Adrenal gland (tissue), 12 donors: ENCODE data around the gene ZXDC. TPM values are rescaled to one million over a fixed set of nuclear protein-coding genes. Genes with fewer than 3 reads are reported as not detected.

Source experiments
- DNase-seq, 7 donors: peaks; one replicate each; pipeline ENCODE4 v3.0.0-alpha.2; 2019 to 2020
- H3K27ac ChIP-seq, 5 donors: fragments of 200-600 bp; sonication (generic) in 4 of 5; 1 replicate in 3 of 5; 2 replicates in 2 of 5; pipeline versions ENCODE4 v1.5.1 to v1.8.0; 2016 to 2020; ENCODE audit warnings: mild to moderate bottlenecking in 1 of 5
- H3K27me3 ChIP-seq: fragments of 200-600 bp; 2 replicates; pipeline ENCODE4 v1.8.0; 2021
- H3K36me3 ChIP-seq, 2 donors: fragments of 200-600 bp; replicated peaks in 1 of 2; 1 replicate in 1 of 2; 2 replicates in 1 of 2; pipeline versions ENCODE4 v1.5.1 to v1.8.0; 2018 to 2022
- H3K4me1 ChIP-seq, 2 donors: fragments of 200-600 bp; replicated peaks in 1 of 2; 1 replicate in 1 of 2; 2 replicates in 1 of 2; pipeline versions ENCODE4 v1.5.1 to v1.8.0; 2018 to 2021
- H3K4me3 ChIP-seq, 4 donors: fragments of 200-600 bp; sonication (generic) in 3 of 4; one replicate each; pipeline ENCODE4 v1.5.1; 2016 to 2018
- H3K9me3 ChIP-seq, 3 donors: fragments of 200-600 bp; sonication (generic) in 1 of 3; replicated peaks in 1 of 3; 1 replicate in 2 of 3; 2 replicates in 1 of 3; pipeline versions ENCODE4 v1.5.1 to v1.8.0; 2016 to 2021
- CTCF ChIP-seq, 6 experiments: fragments of 450-650 bp in 4 of 6; fragments of 200-600 bp in 2 of 6; sonication (generic) in 1 of 6; IDR thresholded peaks; 1 replicate in 5 of 6; 2 replicates in 1 of 6; pipeline versions ENCODE4 v1.5.1 to v1.8.0; 2016 to 2021; ENCODE audit warnings: antibody characterized with exemption in 6 of 6, mild to moderate bottlenecking in 2 of 6, moderate library complexity in 1 of 6
- POLR2A ChIP-seq, 2 donors: fragments of 450-650 bp; IDR thresholded peaks; one replicate each; pipeline ENCODE4 v1.6.1; 2017; ENCODE audit warnings: antibody characterized with exemption in 2 of 2, mild to moderate bottlenecking in 2 of 2, moderate library complexity in 1 of 2
- WGBS, 4 donors: extraction: QIAGEN DNeasy Blood & Tissue Kit in 2 of 4; methylation state at CpG; one replicate each; pipeline versions ENCODE4 v1.1.5 to v1.1.7; 2013 to 2017; 5-methylcytosine and 5-hydroxymethylcytosine counted together
- intact Hi-C, 2 donors: fragments of 100-400 bp; cut with DNase I; formaldehyde crosslinking; loops; one replicate each; pipeline versions ENCODE4 v1.14.1 to v1.15.0; 2022 to 2023
- polyA plus RNA-seq, 3 donors: library from polyadenylated mRNA; stranded (reverse); fragments of 200-250 nt in 2 of 3; fragments of 350-450 nt in 1 of 3; fragmentation: Illumina TruSeq in 1 of 3; extraction: RNeasy Lipid Tissue Mini Kit (QIAGEN cat#74804) in 1 of 3; gene quantifications; one replicate each; pipeline ENCODE4 v1.2.3, GENCODE V29; 2013 to 2014
- total RNA-seq, 9 donors: library from RNA; depleted of rRNA in 4 of 9; stranded (reverse); fragments of >200 nt in 4 of 9; fragments of 120-200 nt in 1 of 9; fragmentation: NEBNext Ultra II Directional in 1 of 9; extraction: Animal tissue kit (Norgen Biotek cat#: 25700) in 1 of 9; gene quantifications; one replicate each; pipeline versions ENCODE4 v1.1.0 to v1.2.4, GENCODE V29; 2013 to 2023
- donor health status: healthy with polysubstance abuse.
- donor health status: Bipolar disorder and iron deficiency.
- donor health status: DM: yes; HTN: yes; CAD: no.
- donor health status: DM: no; HTN: no; CAD: no.
- donor health status: DM: no; HTN: no; CAD: no.
- donor health status: DM: yes; HTN: yes; CAD: no.

The ZXDC gene
- total and polyA plus RNA-seq, 12 donors: 16.4 to 45.2 (median 30.3) TPM

- Histone ChIP-seq H3K27ac (no peak overlapping the region), H3K9me3 (no peaks in the 10 kb centered on the region), H3K4me1 (peaks cover 0 to 10% of the 10 kb centered on the region in 2 donors), H3K36me3 (no peaks in the 10 kb centered on the region), H3K4me3 (no peak overlapping the region), H3K27me3 (no peaks in the 10 kb centered on the region)
- no peak for TF ChIP-seq CTCF (IDR thresholded peaks at IDR 0.05)
- intact Hi-C loops: no loop called here
- DNase-seq: no peak
- WGBS, 4 donors: 79 to 98% (median 89%) methylated on average over 8 to 14 of the region's 14 CpGs
Measured at GRCh38 chr3:126493051-126493450, 17.4 kb upstream of the ZXDC start.

GRCh38 chr3:126491221-126492013 is 15.7 kb upstream of the ZXDC start:
- Histone ChIP-seq H3K36me3 (no peaks in the 10 kb centered on the region), H3K9me3 (no peaks in the 10 kb centered on the region), H3K4me1 (peaks cover 7 to 20% of the 10 kb centered on the region in 2 donors), H3K4me3 (no peak overlapping the region), H3K27ac (no peak overlapping the region), H3K27me3 (no peaks in the 10 kb centered on the region)
- TF ChIP-seq CTCF (IDR thresholded peaks at IDR 0.05): no peak
- no peak for TF ChIP-seq POLR2A (IDR thresholded peaks at IDR 0.05)
- 86 to 90% (median 88%) methylated on average over 14 to 21 of the region's 21 CpGs for WGBS, 4 donors
- intact Hi-C loops: no loop called here
- DNase-seq: no peak

GRCh38 chr3:126490619-126491018 is 14.9 kb upstream of the ZXDC start:
- WGBS, 4 donors: 84 to 91% (median 88%) methylated on average over 6 of the region's 6 CpGs
- H3K27ac ChIP-seq: no peak overlapping the region
- peaks cover 7 to 20% of the 10 kb centered on the region in 2 donors for H3K4me1 ChIP-seq
- no peak for TF ChIP-seq CTCF (IDR thresholded peaks at IDR 0.05)
- TF ChIP-seq POLR2A (IDR thresholded peaks at IDR 0.05): no peak
- no peak for DNase-seq
- no peak overlapping the region for H3K4me3 ChIP-seq
- no peaks in the 10 kb centered on the region for H3K9me3 ChIP-seq
- no peaks in the 10 kb centered on the region for H3K36me3 ChIP-seq
- intact Hi-C loops: no loop called here
- no peaks in the 10 kb centered on the region for H3K27me3 ChIP-seq

GRCh38 chr3:126488886-126489569 is 13.3 kb upstream of the ZXDC start:
- no peak for DNase-seq
- H3K4me1 ChIP-seq: peaks cover 7 to 15% of the 10 kb centered on the region in 2 donors
- H3K27me3 ChIP-seq: no peaks in the 10 kb centered on the region
- H3K27ac ChIP-seq: no peak overlapping the region
- TF ChIP-seq CTCF (IDR thresholded peaks at IDR 0.05) (no peak), POLR2A (IDR thresholded peaks at IDR 0.05) (no peak)
- no peaks in the 10 kb centered on the region for H3K36me3 ChIP-seq
- H3K9me3 ChIP-seq: no peaks in the 10 kb centered on the region
- intact Hi-C loops: no loop called here
- no peak overlapping the region for H3K4me3 ChIP-seq
- WGBS, 4 donors: 93 to 94% (median 93%) methylated on average over 16 of the region's 16 CpGs
